A673 (cell line): ENCODE measurements around the gene CXCL5. TPM values are rescaled to one million over a fixed set of nuclear protein-coding genes. Genes with fewer than 3 reads are reported as not detected.

Source experiments
- BruUV-seq: library from RNA; stranded (reverse); fragments of 400-500 nt; replicated peaks from 2 replicates; lab custom pipeline; 2021; lab: Mats Ljungman, UMichigan
- CTCF ChIA-PET: fragments of 300-600 bp; sonication (Branson Sonifier 250); formaldehyde crosslinking; loops from one replicate; lab custom pipeline; 2022; ENCODE audit warnings: antibody characterized with exemption; lab: Charles Lee
- POLR2A ChIA-PET: fragments of 300-600 bp; sonication (Branson Sonifier 250); formaldehyde crosslinking; loops from one replicate; lab custom pipeline; 2022; ENCODE audit warnings: antibody characterized with exemption; ENCODE audit not compliant: low non-redundant PET; lab: Charles Lee
- DNase-seq: peaks from one replicate; pipeline ENCODE4 v3.0.0-alpha.2; 2015; ENCODE audit warnings: low spot score
- H3K27ac ChIP-seq: fragments of 200-600 bp; sonication (generic); 2 replicates; pipeline ENCODE4 v1.5.1; 2016; ENCODE audit warnings: mixed run types, low read depth, mild to moderate bottlenecking, mixed read lengths, antibody characterized with exemption, low read length; ENCODE audit not compliant: poor library complexity, severe bottlenecking
- H3K27me3 ChIP-seq: fragments of 200-600 bp; sonication (generic); replicated peaks from 2 replicates; pipeline ENCODE4 v1.6.1; 2017; ENCODE audit warnings: mixed run types, low read depth, mild to moderate bottlenecking, mixed read lengths, antibody characterized with exemption, low read length; ENCODE audit not compliant: insufficient read depth, poor library complexity
- H3K36me3 ChIP-seq: fragments of 200-600 bp; sonication (generic); 2 replicates; pipeline ENCODE4 v1.6.1; 2016; ENCODE audit warnings: mixed run types, mild to moderate bottlenecking, mixed read lengths, antibody characterized with exemption, low read length; ENCODE audit not compliant: insufficient read depth, poor library complexity, severe bottlenecking
- H3K4me1 ChIP-seq: fragments of 200-600 bp; sonication (generic); 2 replicates; pipeline ENCODE4 v1.6.1; 2017; ENCODE audit warnings: mixed run types, mild to moderate bottlenecking, mixed read lengths, antibody characterized with exemption, low read length; ENCODE audit not compliant: insufficient read depth, poor library complexity, severe bottlenecking
- H3K4me3 ChIP-seq: fragments of 200-600 bp; sonication (generic); 2 replicates; pipeline ENCODE4 v1.5.1; 2016; ENCODE audit warnings: low read depth, mixed run types, mild to moderate bottlenecking, mixed read lengths, low read length; ENCODE audit not compliant: poor library complexity, severe bottlenecking
- H3K9me3 ChIP-seq: fragments of 200-600 bp; sonication (generic); 2 replicates; pipeline ENCODE4 v1.6.1; 2016; ENCODE audit warnings: mixed run types, low read depth, mild to moderate bottlenecking, mixed read lengths, antibody characterized with exemption, low read length; ENCODE audit not compliant: poor library complexity, severe bottlenecking
- EZH2 ChIP-seq: fragments of 200-600 bp; sonication (generic); IDR thresholded peaks from 2 replicates; pipeline ENCODE4 v1.6.1; 2017; ENCODE audit warnings: borderline replicate concordance, low read depth, mild to moderate bottlenecking, mixed read lengths, antibody characterized with exemption, low read length; ENCODE audit not compliant: poor library complexity, severe bottlenecking
- intact Hi-C: fragments of 100-400 bp; cut with micrococcal nuclease; formaldehyde crosslinking; loops from one replicate; pipeline ENCODE4 v1.10.0; 2022; ENCODE audit not compliant: unreplicated experiment
- total RNA-seq: library from RNA; stranded (reverse); gene quantifications from 2 replicates; pipeline ENCODE4 v1.2.3, GENCODE V29; 2021
- TF ChIP-seq, protein P1 (sequence below): fragments of 300-800, 200-600 bp; sonication (generic); conservative IDR thresholded peaks from 2 replicates; pipeline ENCODE4 v1.5.1; 2017; ENCODE audit warnings: low read depth, mild to moderate bottlenecking, antibody characterized with exemption, low read length, moderate library complexity, mixed read lengths

Gene CXCL5
- total RNA-seq, 1 experiment from 2014 or later: not detected

DNA sequence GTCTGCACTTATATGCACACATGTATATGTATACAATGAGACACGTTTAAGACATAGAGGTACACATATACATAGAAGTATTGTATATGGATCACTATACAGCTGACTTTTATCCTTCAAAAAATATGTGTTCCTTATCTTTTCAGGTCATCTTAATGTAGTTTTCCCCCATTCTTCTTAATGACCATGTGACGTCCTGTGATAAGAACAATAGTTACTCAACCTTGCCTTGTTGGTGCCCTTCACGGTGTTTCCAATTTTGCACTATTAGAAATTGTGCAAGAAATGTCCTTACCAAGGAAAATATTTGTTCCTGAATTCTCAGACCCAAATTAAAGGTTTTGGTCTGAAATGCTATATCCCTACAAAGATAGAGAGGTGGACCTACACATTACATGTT is 9.4 kb downstream of the CXCL5 start:
- no peaks in the 10 kb centered on the region for H3K27me3 ChIP-seq
- BruUV-seq: no TSS peak
- H3K4me3 ChIP-seq: no peak overlapping the region
- intact Hi-C loops: no loop called here
- ChIA-PET CTCF (no interaction called here), POLR2A (no interaction called here)
- TF ChIP-seq, protein P1, sequence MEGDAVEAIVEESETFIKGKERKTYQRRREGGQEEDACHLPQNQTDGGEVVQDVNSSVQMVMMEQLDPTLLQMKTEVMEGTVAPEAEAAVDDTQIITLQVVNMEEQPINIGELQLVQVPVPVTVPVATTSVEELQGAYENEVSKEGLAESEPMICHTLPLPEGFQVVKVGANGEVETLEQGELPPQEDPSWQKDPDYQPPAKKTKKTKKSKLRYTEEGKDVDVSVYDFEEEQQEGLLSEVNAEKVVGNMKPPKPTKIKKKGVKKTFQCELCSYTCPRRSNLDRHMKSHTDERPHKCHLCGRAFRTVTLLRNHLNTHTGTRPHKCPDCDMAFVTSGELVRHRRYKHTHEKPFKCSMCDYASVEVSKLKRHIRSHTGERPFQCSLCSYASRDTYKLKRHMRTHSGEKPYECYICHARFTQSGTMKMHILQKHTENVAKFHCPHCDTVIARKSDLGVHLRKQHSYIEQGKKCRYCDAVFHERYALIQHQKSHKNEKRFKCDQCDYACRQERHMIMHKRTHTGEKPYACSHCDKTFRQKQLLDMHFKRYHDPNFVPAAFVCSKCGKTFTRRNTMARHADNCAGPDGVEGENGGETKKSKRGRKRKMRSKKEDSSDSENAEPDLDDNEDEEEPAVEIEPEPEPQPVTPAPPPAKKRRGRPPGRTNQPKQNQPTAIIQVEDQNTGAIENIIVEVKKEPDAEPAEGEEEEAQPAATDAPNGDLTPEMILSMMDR: no peak
- TF ChIP-seq EZH2: no peak
- H3K9me3 ChIP-seq: no peaks in the 10 kb centered on the region
- no peaks in the 10 kb centered on the region for H3K4me1 ChIP-seq
- DNase-seq: no peak
- H3K27ac ChIP-seq: no peak overlapping the region
- H3K36me3 ChIP-seq: no peaks in the 10 kb centered on the region

DNA sequence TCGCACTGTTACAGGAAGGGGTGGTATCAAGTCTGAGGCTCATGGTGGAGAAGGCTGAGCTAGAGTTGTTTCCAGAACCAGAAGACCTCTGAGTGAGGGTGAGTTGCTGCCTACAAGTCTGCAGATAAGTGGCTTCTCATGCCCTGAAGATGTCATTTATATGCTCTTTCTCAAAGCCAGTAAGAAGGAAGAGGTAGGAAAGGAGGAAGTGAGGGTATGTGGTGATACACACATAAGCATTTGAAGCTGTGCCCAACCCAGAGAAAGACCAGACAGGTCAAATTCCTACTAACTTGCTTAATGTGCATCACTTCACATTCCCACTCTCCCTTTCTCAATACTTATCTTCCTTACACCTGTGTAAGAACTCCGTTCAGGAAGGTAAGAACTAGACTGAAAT is 10.4 kb downstream of the CXCL5 start, which contains the start of gene PPBP:
Gene PPBP, minus strand, starts transcription at position 130 of the 400 bp plus-strand sequence. Its CDS starts 87 bp downstream, at position 43.
- Histone ChIP-seq H3K4me1 (no peaks in the 10 kb centered on the region), H3K36me3 (no peaks in the 10 kb centered on the region), H3K27ac (no peak within 1 kb of the TSS), H3K9me3 (no peaks in the 10 kb centered on the region), H3K27me3 (no peaks in the 10 kb centered on the region), H3K4me3 (no peak within 1 kb of the TSS)
- intact Hi-C loops: no loop called here
- BruUV-seq: no TSS peak
- DNase-seq: no peak
- ChIA-PET POLR2A (no interaction called here), CTCF (no interaction called here)
- TF ChIP-seq EZH2: no peak
- TF ChIP-seq, protein P1: no peak

DNA sequence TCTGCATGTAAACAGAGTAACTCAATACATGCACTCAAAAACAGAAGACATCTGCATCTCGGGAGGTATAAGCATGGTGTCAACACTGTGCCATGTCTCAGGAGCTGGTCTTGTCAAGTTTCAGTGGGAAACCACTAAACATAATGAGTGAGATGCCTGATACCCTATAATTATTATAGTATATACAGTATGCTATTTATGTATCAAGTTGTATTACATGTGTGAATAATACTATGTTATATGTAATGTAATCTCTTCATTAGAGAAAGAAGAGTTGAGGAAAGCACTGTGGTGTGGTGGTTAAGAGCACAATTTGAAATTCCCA is 13.0 kb downstream of the CXCL5 start:
- Histone ChIP-seq H3K27ac (no peak overlapping the region), H3K36me3 (no peaks in the 10 kb centered on the region)

More for the DNA sequence above, 13.0 kb downstream of the CXCL5 start:
- Histone ChIP-seq H3K9me3 (no peaks in the 10 kb centered on the region), H3K4me3 (no peak overlapping the region), H3K4me1 (no peaks in the 10 kb centered on the region), H3K27me3 (no peaks in the 10 kb centered on the region)
- no peak for DNase-seq
- CTCF ChIA-PET: no interaction called here
- POLR2A ChIA-PET: no interaction called here
- TF ChIP-seq, protein P1: no peak
- TF ChIP-seq EZH2: no peak
- intact Hi-C loops: no loop called here
- no TSS peak for BruUV-seq
